Kidney epithelial cell (primary cell): Measurements from ENCODE around the gene DIABLO. TPM values are rescaled to one million over a fixed set of nuclear protein-coding genes. Genes with fewer than 3 reads are reported as not detected.
"Not testable (repeated sequence)": the region's sequence is repeated elsewhere in the genome, so short reads cannot be mapped to it uniquely, and the experiment has no call there.

ENCODE experiments used
- DNase-seq: peaks from one replicate; pipeline ENCODE4 v3.0.0-alpha.2; 2010; ENCODE audit warnings: low read depth
- H3K27me3 ChIP-seq: 2 replicates; pipeline ENCODE4 v1.6.0; 2011; ENCODE audit warnings: low read length; ENCODE audit not compliant: control insufficient read depth, insufficient read depth
- H3K36me3 ChIP-seq: 2 replicates; pipeline ENCODE4 v1.5.1; 2011; ENCODE audit warnings: low read length; ENCODE audit not compliant: control insufficient read depth, insufficient read depth
- H3K4me3 ChIP-seq: 2 replicates; pipeline ENCODE4 v1.5.1; 2011; ENCODE audit warnings: low read depth, mild to moderate bottlenecking, control low read depth, low read length
- CTCF ChIP-seq: IDR thresholded peaks from 2 replicates; pipeline ENCODE4 v1.5.1; 2011; ENCODE audit warnings: mild to moderate bottlenecking, moderate library complexity, low read length, control low read depth, inconsistent platforms; ENCODE audit not compliant: insufficient read depth, poor library complexity, severe bottlenecking
- total RNA-seq: library from RNA; depleted of rRNA; stranded (reverse); fragments of >200 nt; gene quantifications from 2 replicates; pipeline ENCODE4 v1.2.3, GENCODE V29; 2015

DIABLO gene
- total RNA-seq: 85.7 and 100 TPM in 2 replicates

- H3K4me3 ChIP-seq: peak within 1 kb of the TSS; percentile 93
- TF ChIP-seq CTCF: no peak
- peak; percentile 96 for DNase-seq
Measured at GRCh38 chr12:122225683-122226365, at the start of gene DIABLO. Gene DIABLO, minus strand, starts transcription at chr12:122226052. Its CDS starts 38 bp downstream, at chr12:122226014.

DNA sequence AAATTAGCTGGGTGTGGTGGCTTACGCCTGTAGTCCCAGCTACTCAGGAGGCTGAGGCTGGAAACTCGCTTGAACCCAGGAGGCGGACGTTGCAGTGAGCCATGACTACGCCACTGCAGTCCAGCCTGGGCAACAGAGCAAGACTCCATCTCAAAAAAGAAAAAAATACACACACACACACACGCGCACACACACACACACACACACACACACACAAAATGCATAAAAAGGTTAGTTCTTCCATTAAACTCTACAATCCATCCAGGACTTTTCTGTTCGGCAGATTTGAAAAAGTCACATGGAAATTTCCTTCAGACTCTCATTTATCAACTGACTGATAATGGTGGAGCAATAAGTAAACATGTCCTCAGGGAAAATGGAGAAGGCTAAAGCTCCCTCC is 49.6 kb upstream of the DIABLO start:
- DNase-seq: no peak
- H3K36me3 ChIP-seq: peaks cover 2% of the 10 kb centered on the region
- TF ChIP-seq CTCF: no peak
- no peak overlapping the region for H3K4me3 ChIP-seq
- no peaks in the 10 kb centered on the region for H3K27me3 ChIP-seq

More at GRCh38 chr12:122225683-122226365, at the start of gene DIABLO:
- Histone ChIP-seq H3K27me3 (no peaks in the 10 kb centered on the region), H3K36me3 (no peaks in the 10 kb centered on the region)

DNA sequence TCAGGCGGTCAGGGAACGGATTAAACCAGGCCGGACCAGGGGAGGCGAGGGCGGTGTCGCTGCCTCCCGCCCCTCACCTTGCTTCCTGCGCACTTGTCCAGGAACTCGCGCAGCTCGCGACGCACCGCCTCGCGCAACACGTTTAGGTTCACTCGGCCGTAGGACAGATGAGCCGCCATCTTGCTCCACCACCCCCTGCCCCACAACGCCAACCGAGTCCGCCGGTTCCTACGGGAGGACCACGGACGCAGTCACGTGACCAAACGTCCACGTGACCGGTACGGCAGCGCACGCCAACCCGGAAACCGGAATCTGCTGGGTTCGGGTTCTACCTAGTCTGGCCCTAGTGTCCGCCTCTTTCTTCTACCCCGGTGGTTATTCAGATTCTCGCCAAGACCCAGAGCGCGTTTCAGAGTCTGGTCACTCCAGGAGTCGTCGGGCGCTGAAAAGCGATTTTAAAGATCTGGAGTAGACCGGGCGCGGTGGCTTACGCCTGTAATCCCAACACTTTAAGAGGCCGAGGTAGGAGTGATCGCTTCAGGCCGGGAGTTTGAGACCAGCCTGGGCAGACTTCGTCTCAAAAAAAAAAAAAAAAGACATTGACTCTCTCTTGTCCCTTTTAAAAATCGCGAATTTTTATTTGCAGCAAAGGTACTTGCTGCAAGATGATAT is 40.5 kb upstream of the DIABLO start, which contains the start of gene VPS33A:
Gene VPS33A, minus strand, starts transcription at position 265 of the 672 bp plus-strand sequence. Its CDS starts 86 bp downstream, at position 179.
- TF ChIP-seq CTCF: no peak
- H3K36me3 ChIP-seq: no peaks in the 10 kb centered on the region

GRCh38 chr12:122265886-122266229 is 40.0 kb upstream of the DIABLO start:
- no peak for DNase-seq
- H3K4me3 ChIP-seq: peak overlapping the region; percentile 98

More for the DNA sequence above, 40.5 kb upstream of the DIABLO start, which contains the start of gene VPS33A:
- no peaks in the 10 kb centered on the region for H3K27me3 ChIP-seq
- peak; percentile 93 for DNase-seq
- peak within 1 kb of the TSS; percentile 98 for H3K4me3 ChIP-seq

DNA sequence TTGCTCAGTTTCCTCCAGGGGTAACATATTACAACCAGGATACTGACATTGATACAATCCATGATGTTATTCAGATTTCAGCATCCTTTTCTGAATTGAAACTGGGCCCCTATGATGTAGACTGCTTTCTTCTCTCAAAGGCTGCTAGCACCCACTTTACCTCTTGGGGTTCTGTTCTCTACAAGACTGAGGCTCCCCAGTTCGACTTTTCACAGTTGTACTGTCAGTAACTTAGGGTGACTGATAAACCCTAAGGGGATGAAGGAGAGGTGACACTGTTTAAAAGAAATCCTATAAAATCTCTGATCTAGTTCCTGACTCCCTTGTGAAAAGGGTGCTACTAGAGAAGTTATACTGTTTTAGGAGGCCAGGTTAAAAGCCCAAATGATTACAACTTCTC is 39.6 kb upstream of the DIABLO start:
- no peaks in the 10 kb centered on the region for H3K27me3 ChIP-seq
- TF ChIP-seq CTCF: no peak
- DNase-seq: no peak
- peak overlapping the region; percentile 98 for H3K4me3 ChIP-seq
- no peaks in the 10 kb centered on the region for H3K36me3 ChIP-seq

More at GRCh38 chr12:122265886-122266229, 40.0 kb upstream of the DIABLO start:
- no peak for TF ChIP-seq CTCF
- no peaks in the 10 kb centered on the region for H3K27me3 ChIP-seq
- no peaks in the 10 kb centered on the region for H3K36me3 ChIP-seq

GRCh38 chr12:122260735-122261134 is 34.9 kb upstream of the DIABLO start:
- H3K36me3 ChIP-seq, H3K27me3 ChIP-seq, H3K4me3 ChIP-seq, DNase-seq: not testable (repeated sequence)

GRCh38 chr12:122258939-122259338 is 33.1 kb upstream of the DIABLO start:
- DNase-seq, H3K4me3 ChIP-seq, H3K27me3 ChIP-seq, H3K36me3 ChIP-seq: not testable (repeated sequence)

- not testable (repeated sequence) for H3K27me3 ChIP-seq, H3K4me3 ChIP-seq, H3K36me3 ChIP-seq, DNase-seq
Measured at GRCh38 chr12:122258462-122258861, 32.6 kb upstream of the DIABLO start.
